Measurements from ENCODE around the gene CEBPG.

CEBPG gene

GRCh38 chr19:33422369-33423180 lies 49.1 kb downstream of the CEBPG start:
- DNase-seq (ENCODE audit: low spot score): no peak
- TF ChIP-seq CTCF (IDR thresholded peaks at IDR 0.05; ENCODE audit: extremely low read depth, missing control alignments): no peak

DNA sequence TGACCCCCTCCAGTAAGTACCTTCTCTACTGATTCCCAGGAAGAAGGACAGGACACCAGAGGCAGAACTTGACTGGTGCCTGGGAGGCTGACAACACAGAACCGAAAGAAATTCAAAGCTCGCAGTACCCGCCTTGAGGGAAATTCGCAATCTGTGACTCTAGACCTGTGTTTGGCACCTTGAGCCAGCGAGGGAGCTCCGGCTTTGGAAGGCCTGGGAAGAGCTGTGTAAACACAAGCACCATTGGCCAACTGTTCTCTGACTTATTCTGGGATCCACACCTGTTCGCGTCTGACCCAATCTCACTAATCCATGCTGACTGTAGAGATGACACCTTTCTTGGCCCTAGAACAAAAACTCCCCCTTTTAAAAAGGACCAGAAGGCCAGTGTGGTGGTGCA lies 50.7 kb downstream of the CEBPG start:
- TF ChIP-seq CTCF (IDR thresholded peaks at IDR 0.05; ENCODE audit: extremely low read depth, missing control alignments): no peak
- no peak for DNase-seq (ENCODE audit: low spot score)

DNA sequence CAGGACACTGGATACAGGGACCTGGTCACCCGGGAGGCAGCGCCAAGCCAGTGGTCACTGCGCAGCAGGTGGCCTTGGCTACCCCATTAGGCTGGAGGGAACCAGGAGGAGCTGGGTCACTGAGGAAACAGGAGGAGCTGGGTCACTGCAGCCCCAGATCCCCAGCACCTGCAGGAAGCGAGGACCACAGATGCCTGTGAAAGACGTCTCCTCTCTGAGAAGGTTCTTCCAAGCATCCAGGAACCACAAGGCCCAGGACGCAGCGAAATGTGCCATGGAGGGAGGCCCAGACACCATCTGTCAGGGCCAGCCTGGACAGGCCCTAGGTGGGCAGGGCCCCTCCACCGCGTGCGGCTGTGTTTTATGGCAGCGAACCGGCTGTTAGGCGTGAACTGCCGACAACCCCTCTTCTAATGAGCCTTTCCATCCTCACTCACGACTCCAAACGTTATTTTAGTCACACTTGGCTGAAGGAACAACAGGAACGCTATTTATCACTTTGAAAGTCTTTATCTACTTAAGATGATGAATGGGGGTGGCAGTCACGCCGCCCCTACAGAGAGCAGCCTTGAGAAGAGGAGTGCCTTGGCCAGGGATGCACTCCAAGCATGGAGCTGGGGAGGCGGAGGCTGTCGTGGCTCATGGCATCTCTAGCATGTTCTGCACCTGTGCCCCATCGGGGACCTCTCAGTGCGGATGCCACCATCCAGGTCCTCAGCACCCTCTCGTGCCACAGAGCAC lies 53.3 kb downstream of the CEBPG start:
- no peak for TF ChIP-seq CTCF (IDR thresholded peaks at IDR 0.05; ENCODE audit: extremely low read depth, missing control alignments)
- DNase-seq (ENCODE audit: low spot score): no peak

DNA sequence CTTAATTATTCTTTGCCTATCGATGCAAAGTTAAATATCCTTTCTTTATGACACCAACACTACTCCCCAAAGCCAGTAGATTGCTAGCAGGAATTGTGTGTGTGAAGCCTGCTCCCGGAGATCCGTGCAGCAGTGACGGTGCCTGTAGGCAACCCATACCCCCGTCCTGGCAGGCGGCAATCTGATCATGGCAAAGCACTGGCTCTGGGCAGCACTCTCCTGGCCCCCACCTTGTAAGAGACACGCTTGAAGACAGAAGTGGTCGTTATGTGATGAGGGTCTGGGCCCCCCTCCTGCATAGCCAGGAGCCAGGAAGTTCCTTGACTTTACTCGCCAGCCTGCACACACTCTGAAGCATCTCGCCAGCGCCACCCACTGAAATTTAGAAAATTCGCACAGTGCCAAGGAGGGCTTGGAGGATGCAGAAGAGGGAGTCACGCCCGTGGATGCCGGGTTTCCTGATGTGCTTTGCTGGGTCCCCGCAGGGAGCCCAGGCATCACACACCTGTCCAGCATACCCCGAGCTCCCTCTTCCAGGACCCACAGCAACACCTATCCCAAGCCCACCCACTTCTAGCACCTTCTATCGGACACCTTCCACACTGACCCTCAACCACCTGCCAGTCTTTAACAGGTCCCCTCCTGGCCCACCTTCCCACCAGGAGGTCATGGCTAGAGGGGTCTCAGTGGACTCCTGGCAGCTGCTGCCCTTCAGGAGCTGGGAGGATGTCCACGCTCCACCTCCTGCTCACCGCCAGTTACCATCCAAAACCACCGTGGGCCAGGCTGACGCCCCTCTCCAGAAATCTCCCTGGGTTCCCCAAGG lies 54.5 kb downstream of the CEBPG start:
- DNase-seq (ENCODE audit: low spot score): no peak
- TF ChIP-seq CTCF (IDR thresholded peaks at IDR 0.05; ENCODE audit: extremely low read depth, missing control alignments): no peak

- DNase-seq (ENCODE audit: low spot score): no peak
- TF ChIP-seq CTCF (IDR thresholded peaks at IDR 0.05; ENCODE audit: extremely low read depth, missing control alignments): no peak
Measured at GRCh38 chr19:33428627-33429125, 55.2 kb downstream of the CEBPG start.

DNA sequence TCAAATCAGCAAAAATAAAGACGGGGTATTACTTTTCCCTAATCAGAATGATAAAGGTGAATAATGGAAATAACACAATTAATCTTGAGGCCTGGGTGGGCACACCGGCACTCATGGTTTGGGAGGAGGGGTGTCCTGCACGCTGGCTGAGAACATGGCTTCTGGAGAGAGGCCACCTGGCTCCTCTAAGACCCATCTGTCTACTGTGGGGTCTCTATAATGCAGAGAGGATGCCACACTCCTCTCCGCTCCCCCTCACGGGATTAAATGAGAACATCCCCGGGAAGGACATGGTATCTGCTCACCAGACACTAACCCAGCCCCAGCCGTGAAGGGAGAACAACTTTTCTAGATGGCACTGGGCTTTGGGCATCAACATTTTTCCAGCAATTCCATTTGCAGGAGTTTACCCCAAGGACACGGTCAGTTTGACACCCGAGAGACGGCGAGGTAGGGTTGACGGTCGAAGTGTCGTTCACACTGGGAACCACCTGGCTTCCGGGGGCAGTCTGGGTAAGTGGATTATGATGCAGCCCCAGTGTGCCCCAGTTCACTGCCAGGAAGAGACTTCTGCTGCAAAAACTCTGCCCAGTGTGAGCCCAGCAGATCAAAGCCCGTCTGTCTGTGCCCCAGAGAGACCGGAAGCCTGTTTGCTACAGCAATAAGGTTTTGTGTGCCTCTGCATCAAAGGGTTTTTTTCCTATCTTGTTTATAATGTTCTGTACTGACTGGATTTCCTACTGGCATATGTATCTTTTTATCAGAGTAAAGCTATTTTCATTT lies 56.6 kb downstream of the CEBPG start:
- DNase-seq (ENCODE audit: low spot score): no peak
- TF ChIP-seq CTCF (IDR thresholded peaks at IDR 0.05; ENCODE audit: extremely low read depth, missing control alignments): peak; percentile 1

All from GM20000 (cell line).